RWPE1 (cell line): ENCODE data around the gene NR1H2.

Experiments used
- CTCF ChIA-PET: fragments of 350-600 bp; sonication (Branson Sonifier 250); formaldehyde crosslinking; extraction: SDS; loops from one replicate; lab custom pipeline; 2021; lab: Yijun Ruan, JAX
- POLR2A ChIA-PET: fragments of 400-600 bp; formaldehyde crosslinking; extraction: SDS; loops from one replicate; lab custom pipeline; 2020; ENCODE audit warnings: antibody characterized with exemption; ENCODE audit not compliant: low non-redundant PET; lab: Yijun Ruan, JAX
- DNase-seq: peaks from one replicate; pipeline ENCODE4 v3.0.0; 2012; ENCODE audit warnings: low spot score
- H3K27ac ChIP-seq: fragments of 450-650 bp; 2 replicates; pipeline ENCODE4 v1.5.1; 2017
- TF ChIP-seq, protein P1 (sequence below): fragments of 450-650 bp; conservative IDR thresholded peaks from 2 replicates; pipeline ENCODE4 v1.5.1; 2017; ENCODE audit warnings: low read depth, mild to moderate bottlenecking

The NR1H2 gene

GRCh38 chr19:50377517-50377916 is 1.3 kb downstream of the NR1H2 start:
- POLR2A ChIA-PET = no interaction called here
- CTCF ChIA-PET = no interaction called here
- peak overlapping the region; percentile 96 for H3K27ac ChIP-seq
- DNase-seq = no peak
- TF ChIP-seq, protein P1, sequence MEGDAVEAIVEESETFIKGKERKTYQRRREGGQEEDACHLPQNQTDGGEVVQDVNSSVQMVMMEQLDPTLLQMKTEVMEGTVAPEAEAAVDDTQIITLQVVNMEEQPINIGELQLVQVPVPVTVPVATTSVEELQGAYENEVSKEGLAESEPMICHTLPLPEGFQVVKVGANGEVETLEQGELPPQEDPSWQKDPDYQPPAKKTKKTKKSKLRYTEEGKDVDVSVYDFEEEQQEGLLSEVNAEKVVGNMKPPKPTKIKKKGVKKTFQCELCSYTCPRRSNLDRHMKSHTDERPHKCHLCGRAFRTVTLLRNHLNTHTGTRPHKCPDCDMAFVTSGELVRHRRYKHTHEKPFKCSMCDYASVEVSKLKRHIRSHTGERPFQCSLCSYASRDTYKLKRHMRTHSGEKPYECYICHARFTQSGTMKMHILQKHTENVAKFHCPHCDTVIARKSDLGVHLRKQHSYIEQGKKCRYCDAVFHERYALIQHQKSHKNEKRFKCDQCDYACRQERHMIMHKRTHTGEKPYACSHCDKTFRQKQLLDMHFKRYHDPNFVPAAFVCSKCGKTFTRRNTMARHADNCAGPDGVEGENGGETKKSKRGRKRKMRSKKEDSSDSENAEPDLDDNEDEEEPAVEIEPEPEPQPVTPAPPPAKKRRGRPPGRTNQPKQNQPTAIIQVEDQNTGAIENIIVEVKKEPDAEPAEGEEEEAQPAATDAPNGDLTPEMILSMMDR = no peak

- peak overlapping the region; percentile 3; the same call in 1 of the 2 replicates for H3K27ac ChIP-seq
- no peak for DNase-seq
- ChIA-PET CTCF (no interaction called here), POLR2A (no interaction called here)
- TF ChIP-seq, protein P1 = no peak
Measured at GRCh38 chr19:50378169-50378862, 2.1 kb downstream of the NR1H2 start.

DNA sequence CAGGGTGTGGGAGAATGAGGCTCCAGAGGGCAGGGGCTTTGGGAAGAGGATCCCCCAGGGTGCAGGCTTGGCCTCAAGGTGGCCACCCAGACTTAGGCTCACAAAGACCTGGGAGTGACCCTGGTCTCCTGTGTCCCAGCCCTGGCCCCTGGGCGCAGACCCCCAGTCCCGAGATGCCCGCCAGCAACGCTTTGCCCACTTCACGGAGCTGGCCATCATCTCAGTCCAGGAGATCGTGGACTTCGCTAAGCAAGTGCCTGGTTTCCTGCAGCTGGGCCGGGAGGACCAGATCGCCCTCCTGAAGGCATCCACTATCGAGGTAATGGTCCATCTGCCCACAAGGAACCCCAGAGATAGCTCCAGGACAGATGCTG is 2.6 kb downstream of the NR1H2 start:
- TF ChIP-seq, protein P1 = no peak
- peak overlapping the region; percentile 3; the same call in 1 of the 2 replicates for H3K27ac ChIP-seq
- POLR2A ChIA-PET = no interaction called here
- DNase-seq = no peak
- CTCF ChIA-PET = no interaction called here

DNA sequence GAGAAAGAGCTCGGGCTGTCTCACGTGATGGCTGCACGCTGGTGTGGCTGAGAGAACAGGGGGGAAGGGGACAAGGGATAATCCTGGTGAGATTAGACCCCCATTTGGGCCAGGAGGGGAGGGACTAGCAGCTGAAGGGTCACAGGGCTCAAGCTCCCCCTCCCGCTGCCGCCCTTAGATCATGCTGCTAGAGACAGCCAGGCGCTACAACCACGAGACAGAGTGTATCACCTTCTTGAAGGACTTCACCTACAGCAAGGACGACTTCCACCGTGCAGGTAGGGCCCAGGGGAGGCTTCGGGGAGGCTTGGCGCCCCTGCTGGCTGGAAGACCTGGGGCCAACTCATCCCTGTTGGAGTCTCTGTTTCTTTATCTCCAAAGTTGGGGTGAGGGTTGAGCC is 3.3 kb downstream of the NR1H2 start:
- H3K27ac ChIP-seq = no peak overlapping the region
- ChIA-PET CTCF (interaction anchor here (0.6 kb wide), 1 partner anchor 77 kb away, joined by 8 read pairs; no protein-coding TSS in a partner anchor), POLR2A (no interaction called here)
- TF ChIP-seq, protein P1 = no peak
- no peak for DNase-seq

DNA sequence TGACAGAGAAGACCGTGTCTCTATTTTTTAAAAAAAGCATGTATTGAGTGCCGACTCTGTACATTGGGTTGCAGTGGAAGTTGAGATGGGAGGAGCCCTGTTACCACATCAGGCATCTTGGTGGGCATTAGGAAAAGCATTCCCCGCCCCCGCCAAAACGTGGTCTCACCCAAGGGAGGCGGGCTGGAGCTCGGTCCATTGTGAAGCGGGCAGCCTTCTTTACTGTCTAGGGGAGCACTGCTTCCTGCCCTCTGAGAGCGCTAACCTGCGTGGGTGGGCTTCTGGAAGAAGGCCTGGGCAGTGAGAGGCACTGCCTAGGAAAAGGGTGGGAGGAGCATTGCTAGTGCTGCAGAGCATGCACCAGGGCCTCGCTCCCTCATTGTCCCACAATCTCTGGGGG is 3.9 kb downstream of the NR1H2 start:
- CTCF ChIA-PET = interaction anchor here (0.6 kb wide), 1 partner anchor 77 kb away, joined by 8 read pairs; no protein-coding TSS in a partner anchor
- POLR2A ChIA-PET = no interaction called here
- no peak for DNase-seq
- TF ChIP-seq, protein P1 = no peak
- peak overlapping the region; percentile 34; the same call in 1 of the 2 replicates for H3K27ac ChIP-seq

GRCh38 chr19:50380751-50381151 is 4.5 kb downstream of the NR1H2 start:
- H3K27ac ChIP-seq = peak overlapping the region; percentile 34
- CTCF ChIA-PET = no interaction called here
- POLR2A ChIA-PET = no interaction called here
- no peak for DNase-seq
- TF ChIP-seq, protein P1 = no peak
